HUES48 (cell line): ENCODE measurements around the gene OR2A25.
"Not testable (repeated sequence)": the region's sequence is repeated elsewhere in the genome, so short reads cannot be mapped to it uniquely, and the experiment has no call there.

Experiments used
- H3K27ac ChIP-seq: one replicate; pipeline ENCODE4 v1.7.0; 2013; ENCODE audit warnings: low read depth, low read length, inconsistent platforms
- H3K27me3 ChIP-seq: 2 replicates; pipeline ENCODE4 v1.6.1; 2013; ENCODE audit warnings: mild to moderate bottlenecking, low read length; ENCODE audit not compliant: control insufficient read depth, insufficient read depth
- H3K36me3 ChIP-seq: 2 replicates; pipeline ENCODE4 v1.6.1; 2013; ENCODE audit warnings: low read length; ENCODE audit not compliant: control insufficient read depth, insufficient read depth
- H3K4me1 ChIP-seq: 2 replicates; pipeline ENCODE4 v1.6.1; 2013; ENCODE audit warnings: mild to moderate bottlenecking, low read length; ENCODE audit not compliant: control insufficient read depth, insufficient read depth
- H3K4me3 ChIP-seq: 2 replicates; pipeline ENCODE4 v1.5.1; 2013; ENCODE audit warnings: mild to moderate bottlenecking, low read depth, low read length
- H3K9ac ChIP-seq: 2 replicates; pipeline ENCODE4 v1.6.1; 2013; ENCODE audit warnings: mild to moderate bottlenecking, low read depth, low read length, moderate library complexity
- H3K9me3 ChIP-seq: 2 replicates; pipeline ENCODE4 v1.6.1; 2013; ENCODE audit warnings: low read length; ENCODE audit not compliant: control insufficient read depth, insufficient read depth

OR2A25 gene

GRCh38 chr7:144035385-144035784, 34.2 kb upstream of the OR2A25 start:
- Histone ChIP-seq H3K36me3 (no peaks in the 10 kb centered on the region), H3K4me3 (no peak overlapping the region), H3K9ac (no peak overlapping the region), H3K9me3 (no peaks in the 10 kb centered on the region), H3K27ac (no peak overlapping the region), H3K27me3 (no peaks in the 10 kb centered on the region), H3K4me1 (no peaks in the 10 kb centered on the region)

GRCh38 chr7:144036302-144036885, 33.2 kb upstream of the OR2A25 start:
- Histone ChIP-seq H3K9me3 (no peaks in the 10 kb centered on the region), H3K27ac (no peak overlapping the region), H3K27me3 (no peaks in the 10 kb centered on the region), H3K4me1 (no peaks in the 10 kb centered on the region), H3K9ac (no peak overlapping the region), H3K4me3 (no peak overlapping the region), H3K36me3 (no peaks in the 10 kb centered on the region)

GRCh38 chr7:144037414-144038035, 32.1 kb upstream of the OR2A25 start:
- Histone ChIP-seq H3K4me1 (no peaks in the 10 kb centered on the region), H3K27ac (no peak overlapping the region)

GRCh38 chr7:144038887-144039286, 30.7 kb upstream of the OR2A25 start:
- H3K4me1 ChIP-seq, result no peaks in the 10 kb centered on the region
- no peak overlapping the region for H3K4me3 ChIP-seq

More at GRCh38 chr7:144037414-144038035, 32.1 kb upstream of the OR2A25 start:
- H3K9ac ChIP-seq, result no peak overlapping the region
- no peaks in the 10 kb centered on the region for H3K36me3 ChIP-seq
- H3K27me3 ChIP-seq, result no peaks in the 10 kb centered on the region
- no peaks in the 10 kb centered on the region for H3K9me3 ChIP-seq
- no peak overlapping the region for H3K4me3 ChIP-seq

GRCh38 chr7:144048648-144049047, 21.0 kb upstream of the OR2A25 start, which contains the start of gene OR2A5:
TSS of gene OR2A5 (plus strand) at chr7:144048948. CDS start at chr7:144050402, 1,454 bp downstream.
- Histone ChIP-seq H3K4me3 (no peak within 1 kb of the TSS), H3K27ac (no peak within 1 kb of the TSS), H3K27me3 (no peaks in the 10 kb centered on the region), H3K9me3 (no peaks in the 10 kb centered on the region), H3K4me1 (no peaks in the 10 kb centered on the region), H3K36me3 (no peaks in the 10 kb centered on the region), H3K9ac (no peak within 1 kb of the TSS)

More at GRCh38 chr7:144038887-144039286, 30.7 kb upstream of the OR2A25 start:
- no peaks in the 10 kb centered on the region for H3K9me3 ChIP-seq
- no peaks in the 10 kb centered on the region for H3K36me3 ChIP-seq
- no peaks in the 10 kb centered on the region for H3K27me3 ChIP-seq
- H3K27ac ChIP-seq, result no peak overlapping the region
- no peak overlapping the region for H3K9ac ChIP-seq

GRCh38 chr7:144049491-144049890, 20.1 kb upstream of the OR2A25 start:
- H3K4me3 ChIP-seq, result no peak overlapping the region
- H3K9me3 ChIP-seq, result no peaks in the 10 kb centered on the region
- no peak overlapping the region for H3K27ac ChIP-seq
- no peaks in the 10 kb centered on the region for H3K27me3 ChIP-seq
- no peaks in the 10 kb centered on the region for H3K4me1 ChIP-seq
- H3K9ac ChIP-seq, result no peak overlapping the region
- H3K36me3 ChIP-seq, result no peaks in the 10 kb centered on the region

- H3K9ac ChIP-seq, result no peak overlapping the region
- H3K27me3 ChIP-seq, result no peaks in the 10 kb centered on the region
- no peak overlapping the region for H3K27ac ChIP-seq
- H3K4me1 ChIP-seq, result no peaks in the 10 kb centered on the region
- H3K4me3 ChIP-seq, result no peak overlapping the region
- no peaks in the 10 kb centered on the region for H3K36me3 ChIP-seq
- no peaks in the 10 kb centered on the region for H3K9me3 ChIP-seq
These were observed 19.5 kb upstream of the OR2A25 start for GRCh38 chr7:144050093-144050492.

GRCh38 chr7:144050884-144051283, 18.7 kb upstream of the OR2A25 start:
- not testable (repeated sequence) for H3K9me3 ChIP-seq, H3K9ac ChIP-seq, H3K36me3 ChIP-seq, H3K27me3 ChIP-seq, H3K27ac ChIP-seq, H3K4me3 ChIP-seq, H3K4me1 ChIP-seq

GRCh38 chr7:144057954-144058353, 11.7 kb upstream of the OR2A25 start:
- Histone ChIP-seq H3K27ac (no peak overlapping the region), H3K36me3 (no peaks in the 10 kb centered on the region), H3K9ac (no peak overlapping the region), H3K27me3 (no peaks in the 10 kb centered on the region), H3K9me3 (no peaks in the 10 kb centered on the region; the same call in 1 of the 2 replicates), H3K4me1 (no peaks in the 10 kb centered on the region), H3K4me3 (no peak overlapping the region)

GRCh38 chr7:144063710-144064109, 5.9 kb upstream of the OR2A25 start:
- H3K4me3 ChIP-seq, result no peak overlapping the region
- H3K9ac ChIP-seq, result no peak overlapping the region
- H3K27ac ChIP-seq, result no peak overlapping the region
- no peaks in the 10 kb centered on the region for H3K27me3 ChIP-seq
- H3K36me3 ChIP-seq, result no peaks in the 10 kb centered on the region
- H3K4me1 ChIP-seq, result no peaks in the 10 kb centered on the region
- no peaks in the 10 kb centered on the region; the same call in 1 of the 2 replicates for H3K9me3 ChIP-seq

GRCh38 chr7:144069953-144070352, 342 bp downstream of the OR2A25 start:
- Histone ChIP-seq H3K4me3 (no peak overlapping the region), H3K36me3 (no peaks in the 10 kb centered on the region), H3K27me3 (no peaks in the 10 kb centered on the region), H3K27ac (no peak overlapping the region), H3K4me1 (no peaks in the 10 kb centered on the region), H3K9me3 (no peaks in the 10 kb centered on the region), H3K9ac (no peak overlapping the region)
